Loucy (cell line): ENCODE results near the gene BCR.

Source experiments
- CTCF ChIP-seq: fragments of 200-600 bp; sonication (generic); conservative IDR thresholded peaks from 2 replicates; pipeline ENCODE4 v1.5.1; 2014; ENCODE audit warnings: mild to moderate bottlenecking, antibody characterized with exemption, low read length
- EZH2phosphoT487 ChIP-seq: fragments of 200-600 bp; IDR thresholded peaks from 2 replicates; pipeline ENCODE4 v1.6.1; 2018; ENCODE audit warnings: antibody characterized with exemption, mild to moderate bottlenecking, moderate library complexity, borderline replicate concordance

GRCh38 chr22:23220485-23221350, 40.4 kb downstream of the BCR start:
- TF ChIP-seq CTCF = no peak
- no peak for TF ChIP-seq EZH2phosphoT487
